Skeletal muscle cell (primary cell): ENCODE measurements around the gene HS6ST3.

Source experiments
- DNase-seq: peaks from one replicate; pipeline ENCODE4 v3.0.0-alpha.2; 2010; ENCODE audit warnings: low read depth
- H3K4me3 ChIP-seq: 2 replicates; pipeline ENCODE4 v1.5.1; 2011; ENCODE audit warnings: low read depth, mild to moderate bottlenecking, control low read depth, low read length, moderate library complexity

Gene HS6ST3

GRCh38 chr13:96678801-96679200 is 588.9 kb downstream of the HS6ST3 start:
- no peak overlapping the region for H3K4me3 ChIP-seq

GRCh38 chr13:96680898-96681297 is 591.0 kb downstream of the HS6ST3 start:
- no peak for DNase-seq
- no peak overlapping the region for H3K4me3 ChIP-seq

More at GRCh38 chr13:96678801-96679200, 588.9 kb downstream of the HS6ST3 start:
- DNase-seq = no peak

GRCh38 chr13:96681766-96682165 is 591.9 kb downstream of the HS6ST3 start:
- H3K4me3 ChIP-seq = no peak overlapping the region
- no peak for DNase-seq

- no peak overlapping the region for H3K4me3 ChIP-seq
- DNase-seq = no peak
These were observed 594.6 kb downstream of the HS6ST3 start for GRCh38 chr13:96684469-96684868.

GRCh38 chr13:96684907-96685306 is 595.0 kb downstream of the HS6ST3 start:
- no peak overlapping the region for H3K4me3 ChIP-seq
- DNase-seq = no peak

GRCh38 chr13:96686286-96686685 is 596.4 kb downstream of the HS6ST3 start:
- H3K4me3 ChIP-seq = no peak overlapping the region
- no peak for DNase-seq

GRCh38 chr13:96687191-96687590 is 597.3 kb downstream of the HS6ST3 start:
- DNase-seq = no peak
- no peak overlapping the region for H3K4me3 ChIP-seq

- DNase-seq = no peak
- no peak overlapping the region for H3K4me3 ChIP-seq
These were observed 601.1 kb downstream of the HS6ST3 start for GRCh38 chr13:96690998-96691397.

GRCh38 chr13:96696389-96696900 is 606.5 kb downstream of the HS6ST3 start:
- no peak for DNase-seq
- H3K4me3 ChIP-seq = no peak overlapping the region

GRCh38 chr13:96700657-96701056 is 610.8 kb downstream of the HS6ST3 start:
- DNase-seq = no peak
- no peak overlapping the region for H3K4me3 ChIP-seq

- H3K4me3 ChIP-seq = no peak overlapping the region
- no peak for DNase-seq
These were observed 617.2 kb downstream of the HS6ST3 start for GRCh38 chr13:96707146-96707545.

- H3K4me3 ChIP-seq = no peak overlapping the region
- DNase-seq = no peak
These were observed 620.4 kb downstream of the HS6ST3 start for GRCh38 chr13:96710166-96710862.

GRCh38 chr13:96720446-96720845 is 630.5 kb downstream of the HS6ST3 start:
- no peak for DNase-seq
- H3K4me3 ChIP-seq = no peak overlapping the region

- no peak for DNase-seq
- H3K4me3 ChIP-seq = no peak overlapping the region
These were observed 636.7 kb downstream of the HS6ST3 start for GRCh38 chr13:96726651-96727050.

- DNase-seq = no peak
- no peak overlapping the region for H3K4me3 ChIP-seq
These were observed 638.6 kb downstream of the HS6ST3 start for GRCh38 chr13:96728463-96728862.

- no peak for DNase-seq
These were observed 640.8 kb downstream of the HS6ST3 start for GRCh38 chr13:96730676-96731075.

GRCh38 chr13:96734499-96734898 is 644.6 kb downstream of the HS6ST3 start:
- no peak overlapping the region for H3K4me3 ChIP-seq
- DNase-seq = no peak

More at GRCh38 chr13:96730676-96731075, 640.8 kb downstream of the HS6ST3 start:
- no peak overlapping the region for H3K4me3 ChIP-seq

- no peak overlapping the region for H3K4me3 ChIP-seq
- no peak for DNase-seq
These were observed 651.9 kb downstream of the HS6ST3 start for GRCh38 chr13:96741779-96742178.

- no peak for DNase-seq
- H3K4me3 ChIP-seq = no peak overlapping the region
These were observed 653.6 kb downstream of the HS6ST3 start for GRCh38 chr13:96743296-96744089.
